Lower leg skin (tissue), 4 donors: Measurements from ENCODE around the gene KCTD21. TPM values are rescaled to one million over a fixed set of nuclear protein-coding genes. Genes with fewer than 3 reads are reported as not detected.

Experiments used
- DNase-seq, 2 donors: peaks; one replicate each; pipeline ENCODE4 v3.0.0-alpha.2; 2019; ENCODE audit warnings: low spot score in 2 of 2
- H3K4me3 ChIP-seq: fragments of 200-600 bp; sonication (generic); 2 replicates; pipeline ENCODE4 v1.5.1; 2017; ENCODE audit warnings: mild to moderate bottlenecking, low read depth; ENCODE audit not compliant: poor library complexity, severe bottlenecking
- POLR2A ChIP-seq, 2 donors: fragments of 450-650 bp; IDR thresholded peaks; one replicate each; pipeline ENCODE4 v1.6.1; 2016 to 2017; ENCODE audit warnings: antibody characterized with exemption in 2 of 2, mild to moderate bottlenecking in 1 of 2, moderate library complexity in 1 of 2
- WGBS, 2 donors: methylation state at CpG; one replicate each; pipeline ENCODE4 v1.1.5; 2018; 5-methylcytosine and 5-hydroxymethylcytosine counted together
- intact Hi-C: fragments of 100-400 bp; cut with DNase I; formaldehyde crosslinking; loops from one replicate; pipeline ENCODE4 v1.15.0; 2023; ENCODE audit warnings: low total_unique reads
- total RNA-seq, 4 donors: library from RNA; depleted of rRNA; stranded (reverse); fragments of >200 nt; gene quantifications; one replicate each; pipeline ENCODE4 v1.1.0, GENCODE V29; 2016
- TF ChIP-seq, protein P1 (sequence below), 3 donors: fragments of 450-650 bp; IDR thresholded peaks; one replicate each; pipeline ENCODE4 v1.5.1; 2016; ENCODE audit warnings: antibody characterized with exemption in 3 of 3, mild to moderate bottlenecking in 3 of 3, moderate library complexity in 2 of 3

Gene KCTD21
- total RNA-seq, 4 donors from 2014 or later = 3.8 to 17.0 (median 7.1) TPM

DNA sequence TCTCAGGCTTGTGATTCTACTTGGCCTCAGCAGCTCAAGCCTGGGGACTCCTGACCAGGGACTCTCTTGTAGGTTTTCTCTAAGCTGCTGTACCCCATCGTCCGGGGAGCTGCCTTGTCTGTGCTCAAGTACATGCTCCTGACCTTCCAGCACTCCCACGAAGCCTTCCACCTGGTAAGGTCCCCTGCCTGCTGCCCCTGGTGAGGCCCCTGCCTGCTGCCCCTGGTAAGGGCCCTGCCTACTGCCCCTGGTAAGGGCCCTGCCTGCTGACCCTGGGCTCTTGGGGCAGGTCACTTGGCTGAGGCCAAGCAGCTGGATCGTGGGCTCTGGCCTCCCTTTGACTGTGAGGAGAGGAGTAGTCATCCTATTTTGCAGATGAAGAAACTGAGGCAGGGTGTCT is 11.6 kb upstream of the KCTD21 start:
- no peak overlapping the region for H3K4me3 ChIP-seq
- WGBS, 2 donors = 91 to 93% methylated on average over 4 of the region's 4 CpGs
- no peak for DNase-seq
- intact Hi-C loops = no loop called here
- no peak for TF ChIP-seq POLR2A (IDR thresholded peaks at IDR 0.05)
- TF ChIP-seq, protein P1, sequence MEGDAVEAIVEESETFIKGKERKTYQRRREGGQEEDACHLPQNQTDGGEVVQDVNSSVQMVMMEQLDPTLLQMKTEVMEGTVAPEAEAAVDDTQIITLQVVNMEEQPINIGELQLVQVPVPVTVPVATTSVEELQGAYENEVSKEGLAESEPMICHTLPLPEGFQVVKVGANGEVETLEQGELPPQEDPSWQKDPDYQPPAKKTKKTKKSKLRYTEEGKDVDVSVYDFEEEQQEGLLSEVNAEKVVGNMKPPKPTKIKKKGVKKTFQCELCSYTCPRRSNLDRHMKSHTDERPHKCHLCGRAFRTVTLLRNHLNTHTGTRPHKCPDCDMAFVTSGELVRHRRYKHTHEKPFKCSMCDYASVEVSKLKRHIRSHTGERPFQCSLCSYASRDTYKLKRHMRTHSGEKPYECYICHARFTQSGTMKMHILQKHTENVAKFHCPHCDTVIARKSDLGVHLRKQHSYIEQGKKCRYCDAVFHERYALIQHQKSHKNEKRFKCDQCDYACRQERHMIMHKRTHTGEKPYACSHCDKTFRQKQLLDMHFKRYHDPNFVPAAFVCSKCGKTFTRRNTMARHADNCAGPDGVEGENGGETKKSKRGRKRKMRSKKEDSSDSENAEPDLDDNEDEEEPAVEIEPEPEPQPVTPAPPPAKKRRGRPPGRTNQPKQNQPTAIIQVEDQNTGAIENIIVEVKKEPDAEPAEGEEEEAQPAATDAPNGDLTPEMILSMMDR (IDR thresholded peaks at IDR 0.05) = no peak

DNA sequence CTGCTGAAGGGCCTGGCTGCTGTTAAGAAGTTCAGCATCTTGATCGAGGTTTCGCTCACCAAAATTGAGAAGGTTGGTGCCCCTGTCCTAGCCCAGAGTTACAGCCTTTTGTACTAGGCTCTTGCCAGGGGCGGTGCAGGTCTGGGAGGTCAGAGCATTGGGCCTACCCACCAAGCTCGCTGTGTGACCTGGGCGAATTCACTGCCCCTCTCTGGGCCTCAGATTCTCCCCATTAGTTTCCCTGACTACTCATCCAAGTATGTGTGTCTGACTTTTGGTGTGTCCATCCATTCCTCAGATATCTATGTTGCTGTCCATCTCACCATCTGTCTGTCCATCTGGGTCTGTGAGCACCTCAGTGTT is 11.2 kb upstream of the KCTD21 start:
- no peak for DNase-seq
- whole genome bisulfite sequencing, 2 donors = 93 to 97% methylated on average over 5 of the region's 5 CpGs
- no peak overlapping the region for H3K4me3 ChIP-seq
- TF ChIP-seq POLR2A (IDR thresholded peaks at IDR 0.05) = no peak
- TF ChIP-seq, protein P1 (IDR thresholded peaks at IDR 0.05) = no peak
- intact Hi-C loops = no loop called here

DNA sequence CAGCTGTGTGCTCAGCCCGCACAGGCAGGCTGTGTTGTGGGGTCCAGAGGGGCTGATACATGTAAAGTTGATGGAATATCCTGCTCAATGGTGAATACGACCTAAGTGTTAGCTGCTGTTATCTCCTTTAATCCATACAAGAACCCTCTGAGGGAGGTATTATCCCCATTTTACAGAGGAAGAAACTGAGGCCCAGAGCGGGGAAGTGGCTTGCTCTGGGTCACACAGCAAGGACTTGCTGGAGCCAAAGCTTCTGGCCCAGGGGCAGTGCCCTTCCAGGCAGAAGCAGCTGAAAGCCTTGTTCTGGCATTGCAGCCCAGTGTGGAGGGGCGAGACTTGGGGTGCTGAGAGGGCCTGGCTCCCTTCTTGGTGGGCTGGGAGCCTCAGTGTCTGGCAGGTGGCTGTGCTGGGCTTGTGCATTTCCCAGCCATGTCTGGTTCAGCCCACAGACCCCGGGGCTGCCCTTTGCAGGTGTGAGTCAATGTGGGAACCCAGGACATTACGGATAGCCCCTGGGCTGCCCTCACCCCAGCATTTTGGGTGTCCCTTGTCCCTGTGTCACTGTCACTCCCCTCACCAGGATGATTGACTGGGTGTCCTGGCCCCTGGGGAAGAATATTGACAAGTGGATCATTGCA is 10.7 kb upstream of the KCTD21 start:
- 90 to 98% methylated on average over 6 of the region's 6 CpGs for WGBS, 2 donors
- no peak for TF ChIP-seq POLR2A (IDR thresholded peaks at IDR 0.05)
- TF ChIP-seq, protein P1 (IDR thresholded peaks at IDR 0.05) = no peak
- no peak overlapping the region for H3K4me3 ChIP-seq
- intact Hi-C loops = no loop called here
- DNase-seq = no peak

DNA sequence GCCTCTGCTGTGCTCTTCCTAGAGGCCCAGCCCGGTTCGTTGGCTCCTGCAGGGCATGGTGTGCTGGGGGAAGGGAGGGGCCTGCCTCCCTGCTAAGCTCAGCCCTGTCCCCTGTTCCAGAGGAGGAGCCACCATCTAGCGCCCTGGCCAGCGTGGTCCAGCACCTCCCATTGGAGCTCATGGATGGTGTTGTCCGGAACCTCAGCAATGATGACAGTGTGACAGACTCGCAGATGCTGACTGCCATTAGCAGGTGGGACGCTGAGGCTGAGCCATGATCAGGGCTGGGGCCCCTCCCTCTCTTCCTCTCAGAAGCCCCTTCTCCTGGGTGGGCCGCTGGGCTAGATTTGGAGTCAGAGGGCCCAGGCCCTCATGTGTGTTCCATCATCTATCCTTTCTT is 9.4 kb upstream of the KCTD21 start:
- DNase-seq = no peak
- TF ChIP-seq, protein P1 (IDR thresholded peaks at IDR 0.05) = no peak
- H3K4me3 ChIP-seq = no peak overlapping the region
- 73 to 90% methylated on average over 4 to 8 of the region's 8 CpGs for WGBS, 2 donors
- intact Hi-C loops = no loop called here

DNA sequence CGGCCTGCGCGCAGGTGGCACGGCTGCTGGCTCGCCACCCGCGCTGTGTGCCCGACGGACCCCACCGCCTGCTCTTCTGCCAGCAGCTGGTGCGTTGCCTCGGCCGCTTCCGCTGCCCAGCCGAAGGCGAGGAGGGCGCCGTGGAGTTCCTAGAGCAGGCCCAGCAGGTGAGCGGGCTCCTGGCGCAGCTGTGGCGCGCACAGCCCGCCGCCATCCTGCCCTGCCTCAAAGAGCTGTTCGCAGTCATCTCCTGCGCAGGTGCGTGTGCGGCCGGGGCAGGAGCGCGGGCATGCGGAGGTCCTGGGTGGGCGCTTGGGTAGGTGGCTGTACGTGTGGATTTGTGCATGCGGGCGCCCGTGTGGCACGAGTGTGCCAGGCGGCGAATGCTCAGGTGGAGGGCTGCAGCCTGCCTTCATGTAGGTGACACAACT is 8.2 kb upstream of the KCTD21 start:
- 88 to 89% methylated on average over 30 to 40 of the region's 40 CpGs for WGBS, 2 donors
- intact Hi-C loops = no loop called here
- no peak for TF ChIP-seq POLR2A (IDR thresholded peaks at IDR 0.05)
- TF ChIP-seq, protein P1 (IDR thresholded peaks at IDR 0.05) = no peak
- H3K4me3 ChIP-seq = no peak overlapping the region
- no peak for DNase-seq
